Measurements from ENCODE around the gene SMPD1. TPM values are rescaled to one million over a fixed set of nuclear protein-coding genes. Genes with fewer than 3 reads are reported as not detected.
A peak's percentile ranks its signal among the peaks of the same experiment; 100 is the strongest.

The SMPD1 gene
- total and polyA plus RNA-seq, 2 of the 8 experiments (the other 6 are each of a cell fraction or from before 2014, with no cell fraction given), result 1.9 to 2.4 TPM

DNA sequence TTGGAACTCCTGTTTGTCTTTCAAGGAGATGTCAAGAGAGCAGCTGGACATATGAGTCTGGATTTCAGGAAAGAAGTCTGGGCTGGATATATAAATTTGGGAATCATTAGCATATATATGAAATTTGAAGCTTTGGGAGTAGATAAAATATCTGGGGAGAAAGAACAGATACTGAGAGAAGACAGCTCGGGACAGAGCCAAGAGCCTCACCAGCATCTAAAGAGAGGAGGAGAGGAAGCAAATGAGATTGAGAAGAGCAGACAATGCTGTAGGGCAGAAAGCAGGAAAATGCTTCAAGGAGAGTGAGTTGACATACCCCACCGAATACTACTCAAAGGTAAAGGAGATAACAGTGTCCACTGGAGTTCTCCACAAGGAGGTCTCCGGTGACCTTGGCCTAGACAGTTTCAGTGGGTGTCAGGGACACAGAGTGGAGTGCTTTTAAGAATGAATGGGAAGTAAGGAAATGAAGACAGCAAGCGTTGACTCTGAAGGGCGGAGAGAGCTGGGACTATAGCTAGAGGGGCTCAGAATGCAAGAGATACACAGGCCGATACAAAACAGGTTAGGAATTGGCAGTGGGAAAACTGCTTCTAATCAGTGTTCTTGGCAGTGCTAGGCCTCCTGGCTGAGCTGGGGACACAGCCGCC, 27.8 kb downstream of the SMPD1 start:
- Histone ChIP-seq H3K4me3 (ENCODE audit: extremely low read depth in 1 of 4, insufficient read depth in 2 of 4, low read depth in 3 of 4, low read length in 4 of 4) (peak overlapping the region; percentile 78 to 97 (median 86)), H4K8ac (ENCODE audit: extremely low read depth, insufficient read depth, low read length) (no peak overlapping the region), H3K27me3 (replicated peaks in 1 of 4; ENCODE audit: control insufficient read depth in 3 of 4, extremely low read depth in 1 of 4, insufficient read depth in 3 of 4, low read length in 3 of 4) (peaks cover 1 to 13% (median 7%) of the 10 kb centered on the region in 4 experiments), H3K4ac (replicated peaks; ENCODE audit: insufficient read length, low read depth, low read length) (no peak overlapping the region), H3K79me2 (ENCODE audit: control insufficient read depth in 1 of 2, insufficient read depth in 2 of 2, low read length in 2 of 2) (no peaks in the 10 kb centered on the region), H3K36me3 (ENCODE audit: control insufficient read depth in 2 of 4, insufficient read depth in 4 of 4, low read length in 3 of 4) (no peaks in the 10 kb centered on the region), H2AFZ (ENCODE audit: low read length) (no peak overlapping the region), H3K79me1 (ENCODE audit: low read depth, low read length) (0 out of 2 replicates have a peak, but pooled peaks cover 2% of the 10 kb centered on the region), H3K9ac (replicated peaks in 1 of 4; ENCODE audit: extremely low read depth in 1 of 4, low read depth in 3 of 4, low read length in 3 of 4) (no peak overlapping the region), H3K4me2 (ENCODE audit: insufficient read depth in 1 of 2, low read depth in 2 of 2, low read length in 2 of 2) (peak overlapping the region; percentile 68 to 90), H2BK12ac (ENCODE audit: low read depth, low read length) (0 out of 2 replicates have a peak overlapping the region, but pooled peaks have one; percentile 5), H3K23ac (ENCODE audit: insufficient read length) (no peak overlapping the region), H2BK5ac (ENCODE audit: low read depth, low read length) (no peak overlapping the region), H4K20me1 (replicated peaks in 1 of 2; ENCODE audit: control insufficient read depth in 1 of 2, insufficient read depth in 2 of 2, low read length in 2 of 2) (no peaks in the 10 kb centered on the region), H3K56ac (replicated peaks; ENCODE audit: insufficient read length, low read depth, low read length) (no peak overlapping the region), H2BK120ac (replicated peaks; ENCODE audit: low read depth, low read length) (no peak overlapping the region), H3K27ac (ENCODE audit: low read depth, low read length) (no peak overlapping the region), H3K18ac (ENCODE audit: extremely low read depth, low read length) (no peak overlapping the region), H3K14ac (ENCODE audit: insufficient read length) (no peak overlapping the region), H2AK5ac (ENCODE audit: low read depth, low read length) (no peak overlapping the region), H3K9me3 (ENCODE audit: insufficient read depth in 2 of 2, low read depth in 1 of 2, low read length in 1 of 2) (no peaks in the 10 kb centered on the region), H4K91ac (replicated peaks; ENCODE audit: insufficient read length, low read length) (no peak overlapping the region), H4K5ac (ENCODE audit: insufficient read length, low read depth, low read length) (no peak overlapping the region), H2BK20ac (ENCODE audit: low read length) (no peak overlapping the region), H2BK15ac (ENCODE audit: low read length) (no peak overlapping the region), H3K4me1 (replicated peaks in 1 of 4; ENCODE audit: control insufficient read depth in 3 of 4, insufficient read depth in 4 of 4, low read length in 3 of 4) (peaks cover 2 to 5% (median 4%) of the 10 kb centered on the region in 4 experiments; a peak in 4 of 7 replicates), H3K23me2 (ENCODE audit: low read depth, low read length) (peaks cover 4% of the 10 kb centered on the region; the same call in 1 of the 2 replicates)
- FAIRE-seq (no peak), DNase-seq (ENCODE audit: low read depth in 1 of 2, low spot score in 2 of 2) (no peak)
- POLR2A ChIA-PET (ENCODE audit: partially characterized antibody), result interaction anchor here (1.2 to 2.5 kb wide), 3 partner anchors 12 to 106 kb away, joined by 3 to 10 read pairs (median 3); no protein-coding TSS in a partner anchor
- CTCF ChIA-PET (ENCODE audit: partially characterized antibody), result interaction anchor here (0.8 to 10.1 kb wide), 7 partner anchors 9 to 57 kb away, joined by 3 to 78 read pairs (median 4); partner anchors contain the start of gene HPX
- 64% methylated on average over 7 of the region's 7 CpGs; no CpG with 5 or more reads in 1 of the 2 experiments for WGBS, 2 experiments (ENCODE audit: extremely low coverage in 1 of 2, insufficient coverage in 1 of 2, insufficient read length in 1 of 2, insufficient replicate concordance in 2 of 2, low coverage in 1 of 2, low lambda C conversion rate in 2 of 2, missing lambda C conversion rate in 1 of 2)
- TF ChIP-seq CBX5 (IDR thresholded peaks at IDR 0.05; ENCODE audit: low read depth, low read length) (no peak), SAP30 (IDR thresholded peaks at IDR 0.05; ENCODE audit: insufficient read depth, insufficient replicate concordance, low read length) (peak; percentile 52), NRF1 (IDR thresholded peaks at IDR 0.05; ENCODE audit: low read depth, low read length) (no peak)
